GM23338 (cell line): Measurements from ENCODE around the gene JPH3. TPM values are rescaled to one million over a fixed set of nuclear protein-coding genes. Genes with fewer than 3 reads are reported as not detected.

Experiments used
- ATAC-seq: fragments of 200-7000 bp; cut with Tn5 transposase; 3 replicates; pipeline ENCODE4 v1.9.1; 2020
- DNase-seq: peaks from one replicate; pipeline ENCODE4 v3.0.0-alpha.2; 2015; ENCODE audit warnings: low spot score
- H2AFZ ChIP-seq: fragments of 200-600 bp; sonication (generic); 2 replicates; pipeline ENCODE4 v1.8.0; 2016; ENCODE audit warnings: antibody characterized with exemption, mild to moderate bottlenecking, moderate library complexity
- H3F3A ChIP-seq: fragments of 200-600 bp; sonication (generic); replicated peaks from 2 replicates; pipeline ENCODE4 v1.8.0; 2017; ENCODE audit warnings: antibody characterized with exemption, mixed run types, low read depth
- H3K27ac ChIP-seq: fragments of 200-600 bp; sonication (generic); 2 replicates; pipeline ENCODE4 v1.6.1; 2016; ENCODE audit warnings: low read depth
- H3K27me3 ChIP-seq: fragments of 200-600 bp; sonication (generic); 2 replicates; pipeline ENCODE4 v1.8.0; 2016; ENCODE audit warnings: mild to moderate bottlenecking, mixed run types, moderate library complexity; ENCODE audit not compliant: insufficient read depth
- H3K36me3 ChIP-seq: fragments of 200-600 bp; sonication (generic); 2 replicates; pipeline ENCODE4 v1.8.0; 2016; ENCODE audit warnings: mild to moderate bottlenecking; ENCODE audit not compliant: insufficient read depth
- H3K4me1 ChIP-seq: fragments of 200-600 bp; sonication (generic); 2 replicates; pipeline ENCODE4 v1.8.0; 2016; ENCODE audit warnings: mild to moderate bottlenecking, moderate library complexity; ENCODE audit not compliant: insufficient read depth
- H3K4me2 ChIP-seq: fragments of 200-600 bp; sonication (generic); 2 replicates; pipeline ENCODE4 v1.7.1; 2017; ENCODE audit warnings: mixed run types
- H3K4me3 ChIP-seq: fragments of 200-600 bp; sonication (generic); 2 replicates; pipeline ENCODE4 v1.6.1; 2016; ENCODE audit warnings: mixed run types
- H3K79me2 ChIP-seq: fragments of 200-600 bp; sonication (generic); replicated peaks from 2 replicates; pipeline ENCODE4 v1.8.0; 2017; ENCODE audit warnings: mild to moderate bottlenecking; ENCODE audit not compliant: insufficient read depth
- H3K9me2 ChIP-seq: fragments of 200-600 bp; sonication (generic); 2 replicates; pipeline ENCODE4 v1.8.0; 2017; ENCODE audit not compliant: insufficient read depth
- H4K20me1 ChIP-seq: fragments of 200-600 bp; sonication (generic); replicated peaks from 2 replicates; pipeline ENCODE4 v1.8.0; 2017; ENCODE audit warnings: mild to moderate bottlenecking; ENCODE audit not compliant: insufficient read depth
- H3K27ac Mint-ChIP-seq: 2 replicates; pipeline ENCODE4 v1.8.0; 2020; ENCODE audit warnings: inconsistent platforms, mild to moderate bottlenecking, moderate library complexity, mixed read lengths
- H3K27me3 Mint-ChIP-seq: 3 replicates; pipeline ENCODE4 v1.8.0; 2022; ENCODE audit warnings: low read depth, mild to moderate bottlenecking, moderate library complexity, mixed read lengths, inconsistent platforms; ENCODE audit not compliant: insufficient read depth, poor library complexity
- H3K36me3 Mint-ChIP-seq: 3 replicates; pipeline ENCODE4 v1.8.0; 2021; ENCODE audit warnings: low read depth, mild to moderate bottlenecking, inconsistent platforms, moderate library complexity, mixed read lengths
- H3K4me1 Mint-ChIP-seq: 3 replicates; pipeline ENCODE4 v1.8.0; 2020; ENCODE audit warnings: mild to moderate bottlenecking, inconsistent platforms, mixed read lengths
- H3K4me3 Mint-ChIP-seq: 3 replicates; pipeline ENCODE4 v1.8.0; 2021; ENCODE audit warnings: moderate library complexity, mild to moderate bottlenecking, inconsistent platforms, mixed read lengths
- H3K9me3 Mint-ChIP-seq: 3 replicates; pipeline ENCODE4 v1.8.0; 2020; ENCODE audit warnings: moderate library complexity, mild to moderate bottlenecking, inconsistent platforms, mixed read lengths
- CREB1 ChIP-seq: fragments of 250-450 bp; sonication (Bioruptor Pico); IDR thresholded peaks from 2 replicates; pipeline ENCODE4 v1.5.0; 2020; ENCODE audit warnings: low read depth, mild to moderate bottlenecking, moderate library complexity
- EZH2 ChIP-seq: fragments of 200-600 bp; sonication (generic); IDR thresholded peaks from one replicate; pipeline ENCODE4 v1.8.0; 2017; ENCODE audit warnings: antibody characterized with exemption, mild to moderate bottlenecking, low read depth; ENCODE audit not compliant: unreplicated experiment
- EZH2phosphoT487 ChIP-seq: fragments of 200-600 bp; sonication (generic); IDR thresholded peaks from one replicate; pipeline ENCODE4 v1.8.1; 2018; ENCODE audit warnings: antibody characterized with exemption; ENCODE audit not compliant: unreplicated experiment
- JUNB ChIP-seq: IDR thresholded peaks from one replicate; pipeline ENCODE4 v1.6.1; 2016; ENCODE audit warnings: antibody characterized with exemption; ENCODE audit not compliant: unreplicated experiment
- NANOG ChIP-seq: IDR thresholded peaks from 2 replicates; pipeline ENCODE4 v1.6.1; 2016; ENCODE audit warnings: antibody characterized with exemption, borderline replicate concordance
- POLR2AphosphoS5 ChIP-seq: IDR thresholded peaks from 2 replicates; pipeline ENCODE4 v1.6.1; 2016; ENCODE audit warnings: antibody characterized with exemption, low read depth
- STAT1 ChIP-seq: IDR thresholded peaks from one replicate; pipeline ENCODE4 v1.6.1; 2016; ENCODE audit warnings: antibody characterized with exemption; ENCODE audit not compliant: unreplicated experiment
- ZNF114 ChIP-seq: fragments of 250-450 bp; sonication (Bioruptor Pico); IDR thresholded peaks from 2 replicates; pipeline ENCODE4 v1.5.0; 2020; ENCODE audit warnings: mild to moderate bottlenecking, moderate library complexity
- ZNF331 ChIP-seq: fragments of 250-450 bp; sonication (Bioruptor Pico); IDR thresholded peaks from 2 replicates; pipeline ENCODE4 v1.5.0; 2020; ENCODE audit warnings: low read depth, mild to moderate bottlenecking, moderate library complexity
- polyA plus RNA-seq: library from polyadenylated mRNA; unstranded; fragments of >200 nt; fragmentation: Nextera tagmentation; extraction: Ambion mirVana; gene quantifications from 2 replicates; pipeline ENCODE4 v1.2.1, GENCODE V29; 2016
- total RNA-seq: library from RNA; depleted of rRNA; stranded (reverse); fragments of >200 nt; shearing (Covaris generic); gene quantifications from 2 replicates; pipeline ENCODE4 v1.2.3, GENCODE V29; 2014
- TF ChIP-seq, protein P1 (sequence below), 2 experiments: fragments of 200-600 bp in 1 of 2; sonication (generic) in 1 of 2; conservative IDR thresholded peaks; 2 replicates each; pipeline versions ENCODE4 v1.5.1 to v1.6.1; 2016 to 2017; ENCODE audit warnings: antibody characterized with exemption in 2 of 2, low read depth in 2 of 2, mild to moderate bottlenecking in 2 of 2, moderate library complexity in 1 of 2
- TF ChIP-seq, protein P2 (sequence below): IDR thresholded peaks from one replicate; pipeline ENCODE4 v1.6.1; 2018; ENCODE audit warnings: antibody characterized with exemption; ENCODE audit not compliant: unreplicated experiment
- TF ChIP-seq, protein P3 (sequence below): IDR thresholded peaks from 2 replicates; pipeline ENCODE4 v1.6.1; 2016; ENCODE audit warnings: antibody characterized with exemption
- TF ChIP-seq, protein P4 (sequence below): fragments of 250-450 bp; sonication (Bioruptor Pico); IDR thresholded peaks from 2 replicates; pipeline ENCODE4 v1.5.0; 2020; ENCODE audit warnings: mild to moderate bottlenecking, moderate library complexity

The JPH3 gene
- total and polyA plus RNA-seq, 2 experiments from 2014 or later, result 8.4 to 38.3 TPM

DNA sequence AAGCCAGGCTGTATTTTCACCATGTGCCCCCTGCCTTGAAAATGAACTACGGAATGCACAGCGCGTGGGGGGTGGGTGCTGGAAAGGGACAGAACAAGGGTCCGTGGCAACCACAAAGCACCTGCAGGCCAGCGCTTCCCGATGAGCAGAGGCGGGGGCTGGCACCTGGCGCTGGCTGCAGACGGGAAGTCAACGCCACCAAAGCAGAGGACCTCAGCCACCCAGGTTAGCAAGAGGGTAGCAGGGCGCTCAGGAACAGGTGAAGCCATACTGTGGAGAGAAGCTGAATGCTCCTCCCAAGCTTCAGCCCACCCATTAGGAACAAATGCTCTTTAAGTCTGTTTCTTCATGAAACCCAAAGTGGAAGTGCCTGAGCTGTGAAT lies 98.8 kb downstream of the JPH3 start:
- Mint-ChIP-seq H3K27ac (no peak overlapping the region), H3K4me1 (peaks cover 9% of the 10 kb centered on the region), H3K9me3 (no peaks in the 10 kb centered on the region; the same call in 2 of the 3 replicates), H3K27me3 (peaks cover 9% of the 10 kb centered on the region), H3K36me3 (peaks cover 54% of the 10 kb centered on the region), H3K4me3 (no peak overlapping the region)
- TF ChIP-seq ZNF331 (CRISPR knock-in tag), result no peak
- TF ChIP-seq, protein P1, sequence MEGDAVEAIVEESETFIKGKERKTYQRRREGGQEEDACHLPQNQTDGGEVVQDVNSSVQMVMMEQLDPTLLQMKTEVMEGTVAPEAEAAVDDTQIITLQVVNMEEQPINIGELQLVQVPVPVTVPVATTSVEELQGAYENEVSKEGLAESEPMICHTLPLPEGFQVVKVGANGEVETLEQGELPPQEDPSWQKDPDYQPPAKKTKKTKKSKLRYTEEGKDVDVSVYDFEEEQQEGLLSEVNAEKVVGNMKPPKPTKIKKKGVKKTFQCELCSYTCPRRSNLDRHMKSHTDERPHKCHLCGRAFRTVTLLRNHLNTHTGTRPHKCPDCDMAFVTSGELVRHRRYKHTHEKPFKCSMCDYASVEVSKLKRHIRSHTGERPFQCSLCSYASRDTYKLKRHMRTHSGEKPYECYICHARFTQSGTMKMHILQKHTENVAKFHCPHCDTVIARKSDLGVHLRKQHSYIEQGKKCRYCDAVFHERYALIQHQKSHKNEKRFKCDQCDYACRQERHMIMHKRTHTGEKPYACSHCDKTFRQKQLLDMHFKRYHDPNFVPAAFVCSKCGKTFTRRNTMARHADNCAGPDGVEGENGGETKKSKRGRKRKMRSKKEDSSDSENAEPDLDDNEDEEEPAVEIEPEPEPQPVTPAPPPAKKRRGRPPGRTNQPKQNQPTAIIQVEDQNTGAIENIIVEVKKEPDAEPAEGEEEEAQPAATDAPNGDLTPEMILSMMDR (conservative IDR thresholded peaks at IDR 0.05; ENCODE audit: low read depth in 2 of 2), result no peak
- TF ChIP-seq, protein P2, sequence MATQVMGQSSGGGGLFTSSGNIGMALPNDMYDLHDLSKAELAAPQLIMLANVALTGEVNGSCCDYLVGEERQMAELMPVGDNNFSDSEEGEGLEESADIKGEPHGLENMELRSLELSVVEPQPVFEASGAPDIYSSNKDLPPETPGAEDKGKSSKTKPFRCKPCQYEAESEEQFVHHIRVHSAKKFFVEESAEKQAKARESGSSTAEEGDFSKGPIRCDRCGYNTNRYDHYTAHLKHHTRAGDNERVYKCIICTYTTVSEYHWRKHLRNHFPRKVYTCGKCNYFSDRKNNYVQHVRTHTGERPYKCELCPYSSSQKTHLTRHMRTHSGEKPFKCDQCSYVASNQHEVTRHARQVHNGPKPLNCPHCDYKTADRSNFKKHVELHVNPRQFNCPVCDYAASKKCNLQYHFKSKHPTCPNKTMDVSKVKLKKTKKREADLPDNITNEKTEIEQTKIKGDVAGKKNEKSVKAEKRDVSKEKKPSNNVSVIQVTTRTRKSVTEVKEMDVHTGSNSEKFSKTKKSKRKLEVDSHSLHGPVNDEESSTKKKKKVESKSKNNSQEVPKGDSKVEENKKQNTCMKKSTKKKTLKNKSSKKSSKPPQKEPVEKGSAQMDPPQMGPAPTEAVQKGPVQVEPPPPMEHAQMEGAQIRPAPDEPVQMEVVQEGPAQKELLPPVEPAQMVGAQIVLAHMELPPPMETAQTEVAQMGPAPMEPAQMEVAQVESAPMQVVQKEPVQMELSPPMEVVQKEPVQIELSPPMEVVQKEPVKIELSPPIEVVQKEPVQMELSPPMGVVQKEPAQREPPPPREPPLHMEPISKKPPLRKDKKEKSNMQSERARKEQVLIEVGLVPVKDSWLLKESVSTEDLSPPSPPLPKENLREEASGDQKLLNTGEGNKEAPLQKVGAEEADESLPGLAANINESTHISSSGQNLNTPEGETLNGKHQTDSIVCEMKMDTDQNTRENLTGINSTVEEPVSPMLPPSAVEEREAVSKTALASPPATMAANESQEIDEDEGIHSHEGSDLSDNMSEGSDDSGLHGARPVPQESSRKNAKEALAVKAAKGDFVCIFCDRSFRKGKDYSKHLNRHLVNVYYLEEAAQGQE, result no peak
- TF ChIP-seq ZNF114 (CRISPR knock-in tag), result no peak
- no peak for TF ChIP-seq STAT1
- TF ChIP-seq EZH2, result no peak
- TF ChIP-seq EZH2phosphoT487, result no peak
- TF ChIP-seq, protein P3, sequence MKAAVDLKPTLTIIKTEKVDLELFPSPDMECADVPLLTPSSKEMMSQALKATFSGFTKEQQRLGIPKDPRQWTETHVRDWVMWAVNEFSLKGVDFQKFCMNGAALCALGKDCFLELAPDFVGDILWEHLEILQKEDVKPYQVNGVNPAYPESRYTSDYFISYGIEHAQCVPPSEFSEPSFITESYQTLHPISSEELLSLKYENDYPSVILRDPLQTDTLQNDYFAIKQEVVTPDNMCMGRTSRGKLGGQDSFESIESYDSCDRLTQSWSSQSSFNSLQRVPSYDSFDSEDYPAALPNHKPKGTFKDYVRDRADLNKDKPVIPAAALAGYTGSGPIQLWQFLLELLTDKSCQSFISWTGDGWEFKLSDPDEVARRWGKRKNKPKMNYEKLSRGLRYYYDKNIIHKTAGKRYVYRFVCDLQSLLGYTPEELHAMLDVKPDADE, result no peak
- no peak for TF ChIP-seq JUNB
- TF ChIP-seq, protein P4, sequence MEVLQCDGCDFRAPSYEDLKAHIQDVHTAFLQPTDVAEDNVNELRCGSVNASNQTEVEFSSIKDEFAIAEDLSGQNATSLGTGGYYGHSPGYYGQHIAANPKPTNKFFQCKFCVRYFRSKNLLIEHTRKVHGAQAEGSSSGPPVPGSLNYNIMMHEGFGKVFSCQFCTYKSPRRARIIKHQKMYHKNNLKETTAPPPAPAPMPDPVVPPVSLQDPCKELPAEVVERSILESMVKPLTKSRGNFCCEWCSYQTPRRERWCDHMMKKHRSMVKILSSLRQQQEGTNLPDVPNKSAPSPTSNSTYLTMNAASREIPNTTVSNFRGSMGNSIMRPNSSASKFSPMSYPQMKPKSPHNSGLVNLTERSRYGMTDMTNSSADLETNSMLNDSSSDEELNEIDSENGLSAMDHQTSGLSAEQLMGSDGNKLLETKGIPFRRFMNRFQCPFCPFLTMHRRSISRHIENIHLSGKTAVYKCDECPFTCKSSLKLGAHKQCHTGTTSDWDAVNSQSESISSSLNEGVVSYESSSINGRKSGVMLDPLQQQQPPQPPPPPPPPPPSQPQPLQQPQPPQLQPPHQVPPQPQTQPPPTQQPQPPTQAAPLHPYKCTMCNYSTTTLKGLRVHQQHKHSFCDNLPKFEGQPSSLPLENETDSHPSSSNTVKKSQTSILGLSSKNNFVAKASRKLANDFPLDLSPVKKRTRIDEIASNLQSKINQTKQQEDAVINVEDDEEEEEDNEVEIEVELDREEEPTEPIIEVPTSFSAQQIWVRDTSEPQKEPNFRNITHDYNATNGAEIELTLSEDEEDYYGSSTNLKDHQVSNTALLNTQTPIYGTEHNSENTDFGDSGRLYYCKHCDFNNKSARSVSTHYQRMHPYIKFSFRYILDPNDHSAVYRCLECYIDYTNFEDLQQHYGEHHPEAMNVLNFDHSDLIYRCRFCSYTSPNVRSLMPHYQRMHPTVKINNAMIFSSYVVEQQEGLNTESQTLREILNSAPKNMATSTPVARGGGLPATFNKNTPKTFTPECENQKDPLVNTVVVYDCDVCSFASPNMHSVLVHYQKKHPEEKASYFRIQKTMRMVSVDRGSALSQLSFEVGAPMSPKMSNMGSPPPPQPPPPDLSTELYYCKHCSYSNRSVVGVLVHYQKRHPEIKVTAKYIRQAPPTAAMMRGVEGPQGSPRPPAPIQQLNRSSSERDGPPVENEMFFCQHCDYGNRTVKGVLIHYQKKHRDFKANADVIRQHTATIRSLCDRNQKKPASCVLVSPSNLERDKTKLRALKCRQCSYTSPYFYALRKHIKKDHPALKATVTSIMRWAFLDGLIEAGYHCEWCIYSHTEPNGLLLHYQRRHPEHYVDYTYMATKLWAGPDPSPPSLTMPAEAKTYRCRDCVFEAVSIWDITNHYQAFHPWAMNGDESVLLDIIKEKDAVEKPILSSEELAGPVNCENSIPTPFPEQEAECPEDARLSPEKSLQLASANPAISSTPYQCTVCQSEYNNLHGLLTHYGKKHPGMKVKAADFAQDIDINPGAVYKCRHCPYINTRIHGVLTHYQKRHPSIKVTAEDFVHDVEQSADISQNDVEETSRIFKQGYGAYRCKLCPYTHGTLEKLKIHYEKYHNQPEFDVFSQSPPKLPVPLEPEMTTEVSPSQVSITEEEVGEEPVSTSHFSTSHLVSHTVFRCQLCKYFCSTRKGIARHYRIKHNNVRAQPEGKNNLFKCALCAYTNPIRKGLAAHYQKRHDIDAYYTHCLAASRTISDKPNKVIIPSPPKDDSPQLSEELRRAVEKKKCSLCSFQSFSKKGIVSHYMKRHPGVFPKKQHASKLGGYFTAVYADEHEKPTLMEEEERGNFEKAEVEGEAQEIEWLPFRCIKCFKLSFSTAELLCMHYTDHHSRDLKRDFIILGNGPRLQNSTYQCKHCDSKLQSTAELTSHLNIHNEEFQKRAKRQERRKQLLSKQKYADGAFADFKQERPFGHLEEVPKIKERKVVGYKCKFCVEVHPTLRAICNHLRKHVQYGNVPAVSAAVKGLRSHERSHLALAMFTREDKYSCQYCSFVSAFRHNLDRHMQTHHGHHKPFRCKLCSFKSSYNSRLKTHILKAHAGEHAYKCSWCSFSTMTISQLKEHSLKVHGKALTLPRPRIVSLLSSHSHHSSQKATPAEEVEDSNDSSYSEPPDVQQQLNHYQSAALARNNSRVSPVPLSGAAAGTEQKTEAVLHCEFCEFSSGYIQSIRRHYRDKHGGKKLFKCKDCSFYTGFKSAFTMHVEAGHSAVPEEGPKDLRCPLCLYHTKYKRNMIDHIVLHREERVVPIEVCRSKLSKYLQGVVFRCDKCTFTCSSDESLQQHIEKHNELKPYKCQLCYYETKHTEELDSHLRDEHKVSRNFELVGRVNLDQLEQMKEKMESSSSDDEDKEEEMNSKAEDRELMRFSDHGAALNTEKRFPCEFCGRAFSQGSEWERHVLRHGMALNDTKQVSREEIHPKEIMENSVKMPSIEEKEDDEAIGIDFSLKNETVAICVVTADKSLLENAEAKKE, result no peak
- no peak for TF ChIP-seq POLR2AphosphoS5
- TF ChIP-seq CREB1 (CRISPR knock-in tag), result no peak
- TF ChIP-seq NANOG, result no peak
- Histone ChIP-seq H3K36me3 (no peaks in the 10 kb centered on the region), H3F3A (peaks cover 7% of the 10 kb centered on the region; the same call in 1 of the 2 replicates), H3K4me3 (no peak overlapping the region), H4K20me1 (no peaks in the 10 kb centered on the region; the same call in 1 of the 2 replicates), H3K4me1 (no peaks in the 10 kb centered on the region), H3K27ac (no peak overlapping the region), H2AFZ (no peak overlapping the region), H3K4me2 (no peak overlapping the region), H3K79me2 (peaks cover 6% of the 10 kb centered on the region), H3K9me2 (no peaks in the 10 kb centered on the region), H3K27me3 (no peaks in the 10 kb centered on the region)
- DNase-seq, result no peak
- no peak for ATAC-seq
